Keratinocyte (primary cell): ENCODE data around the gene SCPEP1. TPM values are rescaled to one million over a fixed set of nuclear protein-coding genes. Genes with fewer than 3 reads are reported as not detected.

Experiments used
- DNase-seq: peaks from one replicate; pipeline ENCODE4 v3.0.0-alpha.2; 2011; ENCODE audit warnings: low read depth, missing footprints, low spot score
- FAIRE-seq: peaks from 2 replicates; lab custom pipeline; 2011; peaks lifted over from hg19 to GRCh38; lab: Jason Lieb, UNC
- H2AFZ ChIP-seq: 2 replicates; pipeline ENCODE4 v1.6.0; 2012; ENCODE audit warnings: low read length, control low read depth, inconsistent platforms; ENCODE audit not compliant: control insufficient read depth
- H3K27ac ChIP-seq: 2 replicates; pipeline ENCODE4 v1.5.1; 2011; ENCODE audit warnings: low read length; ENCODE audit not compliant: control insufficient read depth, insufficient read depth
- H3K27me3 ChIP-seq: 3 replicates; pipeline ENCODE4 v1.6.0; 2011; ENCODE audit warnings: low read length; ENCODE audit not compliant: control insufficient read depth, insufficient read depth; ENCODE audit errors: extremely low read depth
- H3K36me3 ChIP-seq, 2 experiments: 2 replicates in 1 of 2; 3 replicates in 1 of 2; pipeline ENCODE4 v1.5.1; 2011; ENCODE audit warnings: low read length in 2 of 2, mild to moderate bottlenecking in 1 of 2; ENCODE audit not compliant: control insufficient read depth in 2 of 2, insufficient read depth in 2 of 2; ENCODE audit errors: extremely low read depth in 1 of 2
- H3K4me1 ChIP-seq: 3 replicates; pipeline ENCODE4 v1.5.1; 2011; ENCODE audit warnings: low read length; ENCODE audit not compliant: control insufficient read depth, insufficient read depth; ENCODE audit errors: extremely low read depth
- H3K4me2 ChIP-seq: 3 replicates; pipeline ENCODE4 v1.6.0; 2011; ENCODE audit warnings: low read depth, low read length; ENCODE audit not compliant: control insufficient read depth, insufficient read depth; ENCODE audit errors: extremely low read depth
- H3K4me3 ChIP-seq, 3 experiments: fragments of 200-600 bp in 1 of 3; sonication (generic) in 1 of 3; 2 replicates in 2 of 3; 3 replicates in 1 of 3; pipeline ENCODE4 v1.5.1; 2011 to 2016; ENCODE audit warnings: low read length in 3 of 3, mild to moderate bottlenecking in 3 of 3, control low read depth in 2 of 3, inconsistent platforms in 1 of 3, low read depth in 1 of 3, mixed read lengths in 1 of 3, mixed run types in 1 of 3, moderate library complexity in 1 of 3; ENCODE audit not compliant: control insufficient read depth in 2 of 3, insufficient read depth in 2 of 3; ENCODE audit errors: extremely low read depth in 1 of 3
- H3K79me2 ChIP-seq: 2 replicates; pipeline ENCODE4 v1.6.0; 2012; ENCODE audit warnings: low read length; ENCODE audit not compliant: control insufficient read depth, insufficient read depth
- H3K9ac ChIP-seq: 3 replicates; pipeline ENCODE4 v1.6.0; 2011; ENCODE audit warnings: low read length; ENCODE audit not compliant: control insufficient read depth, insufficient read depth; ENCODE audit errors: extremely low read depth
- H3K9me1 ChIP-seq: 3 replicates; pipeline ENCODE4 v1.6.0; 2011; ENCODE audit warnings: low read length; ENCODE audit not compliant: control insufficient read depth, insufficient read depth; ENCODE audit errors: extremely low read depth
- H3K9me3 ChIP-seq: 2 replicates; pipeline ENCODE4 v1.5.1; 2012; ENCODE audit warnings: low read depth, low read length; ENCODE audit not compliant: control insufficient read depth
- H4K20me1 ChIP-seq: 3 replicates; pipeline ENCODE4 v1.6.0; 2011; ENCODE audit warnings: low read length; ENCODE audit not compliant: control insufficient read depth, insufficient read depth; ENCODE audit errors: extremely low read depth
- EZH2 ChIP-seq: IDR thresholded peaks from one replicate; pipeline ENCODE4 v1.6.1; 2012; ENCODE audit warnings: inconsistent platforms, mild to moderate bottlenecking, low read length, moderate library complexity
- dilution Hi-C: fragments of 300-500 bp; cut with MboI; formaldehyde crosslinking; loops from one replicate; pipeline ENCODE4 v1.7.0; 2020; ENCODE audit warnings: low sequenced_read_pairs; ENCODE audit not compliant: extremely low pct_ligation_motif_present
- polyA plus RNA-seq, 5 experiments: library from polyadenylated mRNA; depleted of rRNA in 3 of 5; stranded (reverse) in 3 of 5; stranded (forward) in 1 of 5; unstranded in 1 of 5; fragments of >200 nt; gene quantifications; 1 replicate in 1 of 5; 2 replicates in 3 of 5; 3 replicates in 1 of 5; pipeline versions ENCODE4 v1.2.1 to v1.2.3, GENCODE V29; 2011 to 2012; ENCODE audit warnings: missing spikeins in 2 of 5, low read depth in 1 of 5, low replicate concordance in 1 of 5
- TF ChIP-seq, protein P1 (sequence below), 3 experiments: IDR thresholded peaks in 1 of 3; conservative IDR thresholded peaks in 1 of 3; optimal IDR thresholded peaks in 1 of 3; 2 replicates in 2 of 3; 3 replicates in 1 of 3; pipeline versions ENCODE3 to v1.5.1; 2011; ENCODE audit warnings: low read length in 3 of 3, mild to moderate bottlenecking in 3 of 3, moderate library complexity in 2 of 3, control low read depth in 1 of 3, inconsistent platforms in 1 of 3; ENCODE audit not compliant: insufficient read depth in 2 of 3; ENCODE audit errors: extremely low read depth in 1 of 3

SCPEP1 gene
- polyA plus RNA-seq, 1 donor (not counting 4 experiments of a cell fraction or from before 2014, with no cell fraction given): 34.4 TPM

DNA sequence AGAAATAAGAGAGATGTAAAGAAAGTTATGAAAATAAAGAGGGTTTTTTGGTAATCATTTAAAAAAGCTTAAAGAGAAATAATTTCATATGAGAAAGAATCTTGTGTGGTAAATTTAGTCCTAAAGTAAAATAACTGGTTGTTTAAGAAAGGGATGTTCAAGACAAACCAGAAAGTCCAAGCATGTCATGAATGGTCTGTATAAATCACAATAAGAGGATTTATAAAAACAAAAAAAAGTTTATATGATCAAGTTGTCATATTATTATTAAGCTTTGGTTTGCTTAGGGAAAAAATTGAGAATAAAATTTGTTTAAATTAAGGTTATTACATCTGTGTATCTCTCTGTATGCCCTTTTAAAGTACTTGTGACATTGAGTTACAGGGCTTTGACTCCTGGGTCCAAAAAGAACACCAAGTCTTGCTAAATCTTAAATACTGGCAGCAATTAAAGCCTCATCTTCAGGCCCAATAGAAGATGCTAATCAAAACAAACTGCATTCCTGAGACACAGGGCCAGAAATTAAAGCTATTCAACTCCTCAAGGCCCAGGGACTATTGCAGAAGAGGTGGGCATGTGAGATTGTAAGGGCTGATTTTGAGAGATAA is 48.5 kb upstream of the SCPEP1 start:
- TF ChIP-seq, protein P1, sequence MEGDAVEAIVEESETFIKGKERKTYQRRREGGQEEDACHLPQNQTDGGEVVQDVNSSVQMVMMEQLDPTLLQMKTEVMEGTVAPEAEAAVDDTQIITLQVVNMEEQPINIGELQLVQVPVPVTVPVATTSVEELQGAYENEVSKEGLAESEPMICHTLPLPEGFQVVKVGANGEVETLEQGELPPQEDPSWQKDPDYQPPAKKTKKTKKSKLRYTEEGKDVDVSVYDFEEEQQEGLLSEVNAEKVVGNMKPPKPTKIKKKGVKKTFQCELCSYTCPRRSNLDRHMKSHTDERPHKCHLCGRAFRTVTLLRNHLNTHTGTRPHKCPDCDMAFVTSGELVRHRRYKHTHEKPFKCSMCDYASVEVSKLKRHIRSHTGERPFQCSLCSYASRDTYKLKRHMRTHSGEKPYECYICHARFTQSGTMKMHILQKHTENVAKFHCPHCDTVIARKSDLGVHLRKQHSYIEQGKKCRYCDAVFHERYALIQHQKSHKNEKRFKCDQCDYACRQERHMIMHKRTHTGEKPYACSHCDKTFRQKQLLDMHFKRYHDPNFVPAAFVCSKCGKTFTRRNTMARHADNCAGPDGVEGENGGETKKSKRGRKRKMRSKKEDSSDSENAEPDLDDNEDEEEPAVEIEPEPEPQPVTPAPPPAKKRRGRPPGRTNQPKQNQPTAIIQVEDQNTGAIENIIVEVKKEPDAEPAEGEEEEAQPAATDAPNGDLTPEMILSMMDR (optimal IDR thresholded peaks at IDR 0.05 in 1 of 3, IDR thresholded peaks at IDR 0.05 in 1 of 3, conservative IDR thresholded peaks at IDR 0.05 in 1 of 3; ENCODE audit: extremely low read depth in 1 of 3, insufficient read depth in 2 of 3, low read length in 3 of 3): no peak
- TF ChIP-seq EZH2: no peak
- H3K27me3 ChIP-seq: no peaks in the 10 kb centered on the region
- no peak for FAIRE-seq
- H3K9ac ChIP-seq: no peak overlapping the region
- peaks cover 1 to 5% of the 10 kb centered on the region in 2 experiments for H3K36me3 ChIP-seq
- H2AFZ ChIP-seq: no peak overlapping the region
- H3K4me1 ChIP-seq: peaks cover 9% of the 10 kb centered on the region
- no peak overlapping the region for H3K4me2 ChIP-seq
- no peak overlapping the region for H3K4me3 ChIP-seq
- H3K9me3 ChIP-seq: no peaks in the 10 kb centered on the region
- no peak for DNase-seq
- no peaks in the 10 kb centered on the region for H4K20me1 ChIP-seq
- dilution Hi-C loops: no loop called here
- H3K9me1 ChIP-seq: no peaks in the 10 kb centered on the region
- no peaks in the 10 kb centered on the region for H3K79me2 ChIP-seq
- H3K27ac ChIP-seq: no peak overlapping the region

DNA sequence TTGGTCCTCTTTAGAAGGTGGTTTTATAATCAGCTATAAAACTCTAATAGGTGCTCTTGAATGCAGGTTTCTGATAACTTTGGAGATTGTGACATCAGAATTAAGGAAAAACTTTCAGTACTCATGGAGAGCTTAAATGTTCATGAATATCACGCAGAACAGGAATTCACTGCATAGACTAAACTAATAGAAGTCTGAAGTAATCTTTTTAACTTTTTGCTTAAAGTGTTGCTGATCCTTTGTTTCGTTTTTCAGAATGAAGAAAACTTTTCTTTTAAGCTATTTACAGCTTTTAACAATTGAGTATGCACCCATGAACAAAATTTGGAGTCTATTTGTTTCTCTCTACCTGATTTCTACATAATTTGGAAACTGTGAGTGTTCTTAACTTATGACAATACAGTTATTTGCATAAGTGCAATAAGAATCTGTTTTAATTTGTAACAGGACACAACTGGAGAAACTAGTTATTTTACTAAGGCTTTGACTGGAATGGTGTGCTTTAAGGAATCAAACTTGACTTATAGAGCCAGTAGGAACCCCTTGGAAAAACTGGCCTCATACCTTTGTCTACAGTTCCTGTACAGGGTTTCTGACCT is 47.1 kb upstream of the SCPEP1 start:
- Histone ChIP-seq H3K9ac (no peak overlapping the region), H4K20me1 (no peaks in the 10 kb centered on the region), H3K9me1 (no peaks in the 10 kb centered on the region), H3K9me3 (no peaks in the 10 kb centered on the region), H3K4me3 (no peak overlapping the region), H3K27me3 (no peaks in the 10 kb centered on the region), H2AFZ (no peak overlapping the region), H3K27ac (no peak overlapping the region), H3K4me1 (peaks cover 11% of the 10 kb centered on the region), H3K36me3 (peaks cover 1 to 10% of the 10 kb centered on the region in 2 experiments), H3K4me2 (no peak overlapping the region), H3K79me2 (no peaks in the 10 kb centered on the region)
- DNase-seq: no peak
- dilution Hi-C loops: no loop called here
- TF ChIP-seq, protein P1 (optimal IDR thresholded peaks at IDR 0.05 in 1 of 3, IDR thresholded peaks at IDR 0.05 in 1 of 3, conservative IDR thresholded peaks at IDR 0.05 in 1 of 3; ENCODE audit: extremely low read depth in 1 of 3, insufficient read depth in 2 of 3, low read length in 3 of 3): no peak
- no peak for TF ChIP-seq EZH2
- no peak for FAIRE-seq
